Omental fat pad (tissue), 4 donors: ENCODE measurements around the gene TIMM29. TPM values are rescaled to one million over a fixed set of nuclear protein-coding genes. Genes with fewer than 3 reads are reported as not detected.

Experiments used
- ATAC-seq: fragments of 150-250 bp; one replicate; pipeline ENCODE4 v1.9.1; 2016; ENCODE audit warnings: mild to moderate bottlenecking, moderate library complexity; ENCODE audit not compliant: low FRiP score
- DNase-seq: peaks from one replicate; pipeline ENCODE4 v3.0.0-alpha.2; 2019; ENCODE audit warnings: low spot score
- CTCF ChIP-seq, 3 donors: fragments of 450-650 bp; IDR thresholded peaks; one replicate each; pipeline ENCODE4 v1.5.1; 2016 to 2017; ENCODE audit warnings: antibody characterized with exemption in 3 of 3, mild to moderate bottlenecking in 3 of 3, moderate library complexity in 2 of 3
- total RNA-seq, 4 donors: library from RNA; depleted of rRNA; stranded (reverse); fragments of >200 nt; gene quantifications; one replicate each; pipeline ENCODE4 v1.1.0, GENCODE V29; 2016

TIMM29 gene
- total RNA-seq, 4 donors from 2014 or later, result 14.7 to 22.1 (median 20.3) TPM

- no peak for ATAC-seq
- no peak for DNase-seq
- TF ChIP-seq CTCF (IDR thresholded peaks at IDR 0.05), result no peak
Observed at GRCh38 chr19:10962863-10963262, 34.3 kb downstream of the TIMM29 start.

- ATAC-seq (no peak), DNase-seq (no peak)
- TF ChIP-seq CTCF (IDR thresholded peaks at IDR 0.05), result no peak
Observed at GRCh38 chr19:10963865-10964264, 35.3 kb downstream of the TIMM29 start.

- DNase-seq (no peak), ATAC-seq (no peak)
- TF ChIP-seq CTCF (IDR thresholded peaks at IDR 0.05), result no peak
Observed at GRCh38 chr19:10964903-10965302, 36.3 kb downstream of the TIMM29 start.

GRCh38 chr19:10965398-10965797, 36.8 kb downstream of the TIMM29 start:
- no peak for DNase-seq
- no peak for ATAC-seq
- no peak for TF ChIP-seq CTCF (IDR thresholded peaks at IDR 0.05)

- TF ChIP-seq CTCF (IDR thresholded peaks at IDR 0.05), result no peak
- ATAC-seq (no peak), DNase-seq (no peak)
Observed at GRCh38 chr19:10966809-10967208, 38.2 kb downstream of the TIMM29 start.

GRCh38 chr19:10968527-10969135, 40.0 kb downstream of the TIMM29 start:
- ATAC-seq (no peak), DNase-seq (no peak)
- TF ChIP-seq CTCF (IDR thresholded peaks at IDR 0.05), result no peak

GRCh38 chr19:10971107-10971726, 42.6 kb downstream of the TIMM29 start:
- DNase-seq, result no peak
- ATAC-seq, result no peak
- TF ChIP-seq CTCF (IDR thresholded peaks at IDR 0.05), result no peak
